Measurements from ENCODE around the gene PLA2G4A.
"Not testable (repeated sequence)": the region's sequence is repeated elsewhere in the genome, so short reads cannot be mapped to it uniquely, and the experiment has no call there.

The PLA2G4A gene

GRCh38 chr1:186878356-186878755 is 49.6 kb downstream of the PLA2G4A start:
- DNase-seq: no peak

- DNase-seq: no peak
These were observed 52.2 kb downstream of the PLA2G4A start for GRCh38 chr1:186880982-186881381.

- no peak for DNase-seq
These were observed 53.8 kb downstream of the PLA2G4A start for GRCh38 chr1:186882372-186883134.

GRCh38 chr1:186884251-186884650 is 55.5 kb downstream of the PLA2G4A start:
- no peak for DNase-seq

- no peak for DNase-seq
These were observed 58.5 kb downstream of the PLA2G4A start for GRCh38 chr1:186887203-186887602.

- no peak for DNase-seq
These were observed 59.6 kb downstream of the PLA2G4A start for GRCh38 chr1:186888367-186888766.

- DNase-seq: no peak
These were observed 64.2 kb downstream of the PLA2G4A start for GRCh38 chr1:186892936-186893335.

- no peak for DNase-seq
These were observed 65.7 kb downstream of the PLA2G4A start for GRCh38 chr1:186894415-186894814.

GRCh38 chr1:186896211-186896610 is 67.5 kb downstream of the PLA2G4A start:
- DNase-seq: no peak

GRCh38 chr1:186897008-186897407 is 68.3 kb downstream of the PLA2G4A start:
- no peak for DNase-seq

- no peak for DNase-seq
These were observed 70.8 kb downstream of the PLA2G4A start for GRCh38 chr1:186899577-186899976.

GRCh38 chr1:186899977-186900376 is 71.2 kb downstream of the PLA2G4A start:
- no peak for DNase-seq

GRCh38 chr1:186900539-186901237 is 71.9 kb downstream of the PLA2G4A start:
- DNase-seq: no peak

- DNase-seq: no peak
These were observed 72.9 kb downstream of the PLA2G4A start for GRCh38 chr1:186901631-186902030.

GRCh38 chr1:186903374-186904136 is 74.8 kb downstream of the PLA2G4A start:
- no peak for DNase-seq

- no peak for DNase-seq
These were observed 75.6 kb downstream of the PLA2G4A start for GRCh38 chr1:186904361-186904760.

GRCh38 chr1:186905561-186905960 is 76.8 kb downstream of the PLA2G4A start:
- no peak for DNase-seq

- DNase-seq: no peak
These were observed 86.8 kb downstream of the PLA2G4A start for GRCh38 chr1:186915555-186915954.

GRCh38 chr1:186917106-186917786 is 88.5 kb downstream of the PLA2G4A start:
- peak in 1 of 2 experiments; percentile 2 for DNase-seq

GRCh38 chr1:186921386-186921785 is 92.6 kb downstream of the PLA2G4A start:
- DNase-seq: not testable (repeated sequence)

GRCh38 chr1:186922814-186923213 is 94.1 kb downstream of the PLA2G4A start:
- not testable (repeated sequence) for DNase-seq

- DNase-seq: no peak
These were observed 94.7 kb downstream of the PLA2G4A start for GRCh38 chr1:186923486-186923885.
